COR-L47 (cell line): ENCODE measurements around the gene OR6B3.
"Not testable (repeated sequence)": the region's sequence is repeated elsewhere in the genome, so short reads cannot be mapped to it uniquely, and the experiment has no call there.

ENCODE experiments used
- DNase-seq: peaks from one replicate; lab custom pipeline; 2025; lab: John Stamatoyannopoulos, UW

The OR6B3 gene

DNA sequence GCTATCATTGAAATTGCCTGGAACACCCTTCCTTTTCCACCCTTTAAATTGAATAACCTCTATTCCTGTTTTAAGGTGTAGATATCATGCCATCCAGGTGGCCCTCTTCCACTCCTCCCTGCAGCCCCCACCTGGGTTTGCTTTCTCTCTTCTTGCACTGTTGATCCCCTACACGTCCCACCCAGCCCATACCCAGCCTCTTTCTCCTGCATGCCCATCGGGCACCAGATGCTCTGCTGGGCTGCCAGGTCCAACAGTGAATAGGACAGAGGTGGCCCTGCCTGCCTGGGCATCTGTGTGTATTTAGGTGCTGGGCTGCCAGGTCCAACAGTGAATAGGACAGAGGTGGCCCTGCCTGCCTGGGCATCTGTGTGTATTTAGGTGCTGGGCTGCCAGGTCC, 9.2 kb downstream of the OR6B3 start:
- not testable (repeated sequence) for DNase-seq

DNA sequence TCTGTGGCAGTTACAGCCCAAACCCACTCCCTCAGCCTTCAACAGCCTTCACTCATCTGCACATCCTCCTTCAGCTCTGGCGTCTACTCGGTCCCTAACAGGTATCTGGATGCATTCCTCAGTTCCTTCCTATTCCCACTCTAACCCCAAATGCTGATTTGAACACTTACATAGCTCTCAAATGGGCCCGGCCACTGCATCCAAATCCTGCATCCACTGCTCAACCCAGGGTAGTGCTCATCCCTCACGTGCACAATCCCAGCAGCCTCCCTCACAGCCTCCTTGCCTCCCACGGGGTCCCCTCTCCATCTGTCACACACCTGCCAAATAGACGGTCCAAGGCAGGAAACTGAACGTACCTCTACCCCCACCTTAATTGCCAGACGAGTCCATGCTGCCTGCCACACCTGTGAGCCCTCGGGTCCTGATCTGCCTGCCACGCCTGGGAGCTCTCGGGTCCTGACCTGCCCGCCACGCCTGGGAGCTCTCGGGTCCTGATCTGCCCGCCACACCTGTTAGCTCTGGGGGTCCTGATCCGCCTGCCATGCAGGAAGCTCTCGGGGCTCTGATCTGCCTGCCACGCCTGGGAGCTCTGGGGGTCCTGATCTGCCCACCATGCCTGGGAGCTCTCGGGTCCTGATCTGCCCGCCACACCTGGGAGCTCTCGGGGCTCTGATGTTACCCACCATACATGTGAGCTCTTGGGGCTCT, 9.9 kb downstream of the OR6B3 start:
- no peak for DNase-seq

DNA sequence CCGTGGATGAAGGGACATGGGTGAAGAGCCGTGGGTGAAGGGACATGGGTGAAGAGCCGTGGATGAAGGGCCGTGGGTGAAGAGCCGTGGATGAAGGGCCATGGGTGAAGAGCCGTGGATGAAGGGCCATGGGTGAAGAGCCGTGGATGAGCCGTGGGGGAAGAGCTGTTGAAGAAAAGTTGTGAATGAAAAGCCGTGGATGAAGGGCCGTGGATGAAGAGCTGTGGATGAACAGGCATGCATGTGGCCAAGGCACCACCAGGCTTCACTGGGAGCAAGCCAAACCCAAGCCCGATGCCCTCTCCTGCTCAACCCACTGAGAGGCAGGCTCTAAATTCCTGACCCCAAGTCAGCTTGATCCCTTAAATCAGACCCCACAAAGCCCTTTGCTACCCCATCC, 10.6 kb downstream of the OR6B3 start:
- no peak for DNase-seq

DNA sequence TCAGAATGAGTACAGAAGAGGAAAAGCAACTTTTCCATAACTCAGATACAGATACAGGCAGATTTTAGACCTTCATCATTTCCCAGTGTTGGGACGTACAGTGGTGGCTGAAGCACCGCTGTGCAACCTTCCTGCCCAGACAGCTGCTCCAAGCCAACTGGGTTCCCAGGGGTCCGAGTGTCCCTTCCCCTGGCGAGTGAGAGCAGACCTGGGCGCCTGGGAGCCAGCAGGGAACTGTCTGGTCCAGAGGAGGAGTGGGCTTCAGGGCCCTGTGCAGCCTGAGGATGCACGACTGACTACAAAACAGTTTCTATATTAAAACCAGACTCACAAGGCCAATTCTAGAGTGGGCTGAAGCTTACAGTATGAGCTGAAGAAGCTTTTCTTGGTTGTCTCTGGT, 12.0 kb downstream of the OR6B3 start:
- DNase-seq: no peak

DNA sequence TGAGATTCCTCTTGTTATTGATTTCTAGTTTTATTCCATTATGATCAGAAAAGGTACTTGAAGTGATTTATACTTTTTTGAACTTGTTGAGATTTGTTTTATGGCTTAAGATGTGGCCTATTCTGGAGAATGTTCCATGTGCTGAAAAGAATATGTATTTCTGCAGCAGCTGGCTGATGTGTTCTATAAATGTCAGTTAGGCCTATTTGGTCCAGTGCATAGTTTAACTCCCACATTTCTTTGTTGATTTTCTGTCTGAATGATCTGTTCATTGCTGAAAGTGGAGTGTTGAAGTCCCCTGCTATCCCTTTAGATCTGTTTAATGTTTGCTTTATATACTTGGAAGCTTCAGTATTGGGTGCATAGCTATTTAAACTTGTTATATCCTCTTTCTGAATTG, 16.0 kb downstream of the OR6B3 start:
- no peak for DNase-seq

DNA sequence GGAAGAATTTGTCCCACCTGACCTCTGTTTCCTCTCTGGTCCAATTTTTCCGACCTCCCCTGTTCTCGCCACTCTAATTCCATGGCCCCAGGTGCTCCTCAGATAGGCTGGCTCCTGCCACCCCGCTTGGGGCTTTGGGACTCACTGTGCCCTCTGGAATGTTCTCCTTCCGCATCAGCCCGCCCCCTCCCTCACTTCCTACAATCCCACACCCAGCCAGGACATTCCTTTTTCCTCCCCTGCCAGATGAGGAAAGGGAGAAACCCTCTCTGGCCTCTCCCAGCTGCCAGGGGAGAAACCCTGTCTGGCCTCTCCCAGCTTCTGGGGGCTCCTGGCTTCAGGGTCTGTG, 20.0 kb downstream of the OR6B3 start:
- DNase-seq: no peak

DNA sequence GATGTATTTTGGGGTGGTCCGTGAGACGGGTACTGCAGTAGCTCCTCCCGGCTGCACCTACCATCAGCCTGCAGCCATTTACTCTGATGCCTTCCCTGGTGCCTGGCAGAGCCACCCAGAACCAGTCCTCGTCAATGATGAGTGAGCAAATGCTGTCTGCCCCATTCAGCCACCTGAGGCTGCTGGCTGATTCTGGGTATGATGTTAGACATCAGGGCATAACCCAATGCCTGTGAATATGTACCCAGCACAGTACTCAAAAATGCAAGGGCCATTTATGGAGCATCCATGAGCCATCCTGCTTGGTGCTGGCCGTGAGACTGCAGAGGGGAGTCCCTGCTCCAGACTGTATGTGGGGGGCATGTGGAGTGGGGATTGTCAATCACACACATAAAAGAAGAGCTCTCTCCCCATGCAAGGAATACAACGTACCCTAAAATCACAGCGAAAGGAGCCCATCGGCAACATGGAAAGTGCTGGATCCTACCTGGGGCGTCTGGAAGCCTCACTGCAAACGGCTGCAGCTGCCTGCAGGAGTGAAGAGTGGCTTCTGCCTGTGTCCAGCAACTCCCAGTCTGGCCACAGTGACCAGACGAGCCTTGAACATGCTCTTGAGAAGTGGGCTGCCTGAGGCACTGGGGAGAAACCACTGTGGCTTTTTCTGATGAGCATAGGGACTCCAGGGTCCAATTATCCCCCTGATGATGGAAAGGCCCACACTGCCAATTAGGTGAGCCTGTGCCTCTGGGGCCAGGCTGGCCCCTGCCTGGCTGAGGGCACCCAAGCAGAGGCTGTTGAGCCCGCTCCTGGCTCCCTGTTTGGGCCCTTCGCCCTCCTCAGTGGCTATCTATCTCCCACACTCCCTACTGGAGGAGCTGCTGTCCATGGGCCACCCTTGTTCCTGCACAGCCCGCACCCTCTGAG, 20.7 kb downstream of the OR6B3 start:
- no peak for DNase-seq

DNA sequence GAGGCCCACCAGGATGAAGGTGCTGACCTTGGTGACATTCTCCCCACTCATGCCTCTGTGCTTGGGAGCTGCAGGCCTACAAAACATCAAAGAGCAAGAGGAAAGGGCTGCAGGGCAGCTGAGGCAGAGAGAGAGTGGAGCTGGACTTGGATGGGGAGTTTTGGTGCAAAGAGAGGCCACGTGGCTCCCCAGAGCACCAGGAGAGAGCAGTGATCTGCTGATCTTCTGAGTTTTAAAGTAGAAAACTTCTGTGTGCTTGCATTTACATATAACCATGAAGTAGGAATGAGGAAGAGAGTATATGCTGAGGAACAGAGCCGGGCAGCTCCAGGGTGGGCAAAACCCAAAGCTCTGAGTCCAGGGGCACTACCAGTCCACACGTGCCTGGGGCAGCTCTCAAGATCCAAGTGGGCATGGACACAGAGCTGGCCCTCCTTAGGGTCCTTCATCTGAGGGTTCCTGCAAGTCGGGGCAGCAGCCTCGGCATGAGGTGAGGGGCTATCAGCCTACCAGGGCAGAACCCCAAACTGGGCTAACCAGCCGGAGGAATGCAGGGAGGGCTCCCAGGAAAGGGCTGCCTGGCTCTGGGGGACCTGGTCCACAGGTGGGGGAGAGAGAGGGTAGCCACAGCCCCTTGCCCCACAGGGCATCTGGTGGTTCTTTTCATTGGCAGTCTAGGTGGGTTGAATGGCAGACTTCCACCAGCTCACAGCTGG, 22.8 kb downstream of the OR6B3 start, which contains the start of gene OR6B2:
OR6B2 (minus strand) TSS at position 51 of the 716 bp plus-strand sequence; CDS start at position 51, 0 bp downstream.
- no peak for DNase-seq

DNA sequence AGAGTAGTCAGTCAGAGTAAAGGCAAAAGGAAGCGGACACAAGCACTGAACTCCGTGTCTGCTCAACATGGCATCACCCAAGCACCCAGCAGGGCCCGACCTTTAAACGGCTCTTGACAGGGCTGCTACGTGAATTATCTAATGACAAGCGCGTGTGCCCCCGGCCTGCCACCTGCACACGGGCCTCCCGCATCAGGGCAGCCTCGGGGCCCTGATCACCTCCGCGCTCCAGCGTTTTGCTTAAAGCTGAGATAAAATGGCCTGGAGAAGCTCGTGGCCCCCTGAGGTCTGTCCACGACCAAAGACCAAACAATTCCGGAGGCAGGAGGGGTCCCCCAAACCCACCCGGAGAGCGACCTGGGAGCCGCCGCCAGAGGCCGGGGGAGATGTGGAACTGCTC, 28.6 kb downstream of the OR6B3 start:
- DNase-seq: no peak

DNA sequence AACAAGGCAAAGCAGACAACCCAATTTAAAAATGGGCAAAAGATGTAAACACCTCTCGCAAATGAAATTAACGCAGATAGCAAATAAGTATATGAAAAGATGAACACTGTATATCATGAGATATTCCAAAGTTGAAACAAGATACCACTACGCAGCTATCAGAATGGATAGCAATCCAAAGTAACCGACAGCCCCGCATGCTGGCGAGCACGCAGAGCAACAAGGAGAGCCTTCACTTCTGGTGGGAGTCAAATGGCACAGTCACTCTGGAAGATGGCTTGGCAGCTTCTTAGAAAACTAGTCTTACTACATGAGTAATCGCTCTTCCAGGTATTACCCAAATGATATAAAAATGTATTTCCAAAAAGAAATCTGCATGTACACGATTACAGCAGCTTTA, 29.5 kb downstream of the OR6B3 start:
- DNase-seq: no peak

DNA sequence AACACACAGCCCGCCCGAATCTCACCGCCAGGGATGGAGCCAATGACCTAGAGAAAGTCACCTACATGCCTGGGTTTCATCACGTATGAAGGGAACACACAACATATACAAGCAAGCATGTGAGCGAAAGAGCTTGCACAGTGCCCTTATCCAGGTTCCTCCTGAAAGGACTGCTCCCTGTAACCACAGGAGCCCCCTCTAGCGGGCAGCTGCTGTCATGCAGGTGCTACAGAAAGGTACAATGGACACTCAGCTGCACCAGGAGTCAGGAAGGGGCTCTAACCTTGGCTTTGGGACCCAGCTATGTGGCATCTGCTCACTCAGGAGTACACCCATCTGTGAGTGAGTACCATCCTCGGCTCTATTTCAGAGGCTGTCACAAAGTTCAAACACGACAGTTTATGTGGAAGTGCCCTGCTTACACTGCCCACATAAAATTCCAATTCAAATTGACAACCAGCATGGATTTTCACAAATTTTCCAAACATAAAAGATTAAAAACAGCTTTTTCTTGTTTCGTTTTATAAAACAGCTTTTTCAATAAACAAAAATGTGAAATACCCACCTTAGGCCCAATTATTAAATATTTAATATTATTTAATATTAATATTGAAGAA, 31.7 kb downstream of the OR6B3 start:
- no peak for DNase-seq

DNA sequence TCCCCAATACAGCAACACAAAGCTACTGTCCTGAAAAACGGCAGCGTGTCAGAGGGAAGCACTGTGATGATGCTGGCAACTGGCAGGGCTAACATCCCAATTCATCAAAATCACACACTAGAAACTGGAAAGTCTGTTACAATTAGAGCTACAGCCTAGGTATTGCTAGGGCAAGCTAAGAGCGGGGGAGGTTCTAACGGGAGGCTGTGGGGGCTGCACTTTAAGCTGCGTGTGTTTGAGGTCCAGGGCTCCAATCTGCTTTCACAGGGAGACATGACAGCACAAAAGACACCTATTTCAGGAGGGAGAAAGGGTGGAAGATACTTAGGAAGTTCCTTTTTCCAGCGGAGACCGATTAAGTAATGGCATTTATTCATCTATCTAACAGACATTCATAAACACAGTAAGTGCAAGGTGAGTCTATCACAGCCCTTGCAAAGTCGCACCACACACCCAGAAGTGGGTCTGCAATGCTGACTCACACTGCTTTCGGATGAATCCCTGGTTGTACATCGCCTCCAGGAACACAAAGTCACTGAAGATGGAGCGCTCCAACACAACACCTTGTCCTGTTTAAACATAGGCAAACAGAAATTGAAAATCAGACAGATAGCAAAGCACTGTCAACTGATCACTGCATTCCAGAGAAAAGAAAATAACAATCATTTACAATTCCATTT, 35.1 kb downstream of the OR6B3 start:
- no peak for DNase-seq

DNA sequence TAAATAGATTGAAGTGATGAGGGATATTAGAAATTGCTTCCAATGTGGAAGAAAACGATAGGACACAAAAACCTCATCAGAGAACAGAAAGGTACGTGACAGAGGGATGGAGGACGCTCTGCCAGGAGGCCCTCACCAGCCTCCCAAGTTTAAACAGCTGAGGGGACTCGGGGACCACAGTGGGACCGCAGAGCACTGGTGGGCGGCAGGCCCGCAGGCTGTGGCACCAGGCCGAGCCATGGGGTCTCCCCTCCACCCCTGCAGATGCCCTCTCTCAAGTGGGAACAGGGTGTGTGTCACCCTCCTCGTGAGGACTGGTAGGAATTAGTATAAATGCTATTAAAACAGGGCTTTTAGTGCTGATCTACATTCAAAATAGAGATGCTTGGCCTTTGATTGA, 39.0 kb downstream of the OR6B3 start:
- no peak for DNase-seq

DNA sequence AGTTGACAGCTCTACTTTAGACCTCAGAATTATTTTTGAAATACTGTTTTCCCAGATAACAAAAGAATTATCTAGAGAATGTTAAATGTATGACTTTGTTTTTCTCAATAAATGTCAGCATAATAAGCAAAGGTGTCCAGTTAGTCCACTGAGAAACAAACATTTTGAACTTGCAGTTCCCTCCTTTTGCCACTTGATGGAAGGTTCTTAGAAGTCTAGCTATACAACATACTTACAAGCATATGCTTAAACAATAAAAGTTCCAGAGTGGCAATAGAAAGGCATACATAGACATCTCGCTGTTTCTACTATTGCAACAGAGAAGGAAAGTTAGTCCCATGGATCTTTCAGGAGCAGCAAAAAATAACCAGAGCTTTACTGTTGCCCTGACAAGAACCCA, 40.0 kb downstream of the OR6B3 start:
- no peak for DNase-seq

DNA sequence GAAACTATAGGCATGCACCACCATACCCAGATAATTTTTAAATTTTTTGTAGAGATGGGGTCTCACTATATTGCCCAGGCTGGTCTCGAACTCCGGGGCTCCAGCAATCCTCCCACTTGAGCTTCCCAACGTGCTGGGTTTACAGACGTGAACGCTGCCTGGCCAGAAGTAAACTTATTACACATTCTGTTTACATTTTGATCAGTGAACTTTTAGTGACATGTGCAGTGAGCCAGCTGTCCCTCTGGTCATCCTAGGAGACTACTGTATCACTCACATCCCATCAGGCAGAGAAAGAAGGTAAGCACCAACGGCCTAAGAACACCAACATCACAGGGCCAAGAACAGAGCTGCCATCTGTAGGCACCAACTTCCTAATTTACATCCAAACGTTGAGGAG, 50.3 kb downstream of the OR6B3 start:
- DNase-seq: no peak

DNA sequence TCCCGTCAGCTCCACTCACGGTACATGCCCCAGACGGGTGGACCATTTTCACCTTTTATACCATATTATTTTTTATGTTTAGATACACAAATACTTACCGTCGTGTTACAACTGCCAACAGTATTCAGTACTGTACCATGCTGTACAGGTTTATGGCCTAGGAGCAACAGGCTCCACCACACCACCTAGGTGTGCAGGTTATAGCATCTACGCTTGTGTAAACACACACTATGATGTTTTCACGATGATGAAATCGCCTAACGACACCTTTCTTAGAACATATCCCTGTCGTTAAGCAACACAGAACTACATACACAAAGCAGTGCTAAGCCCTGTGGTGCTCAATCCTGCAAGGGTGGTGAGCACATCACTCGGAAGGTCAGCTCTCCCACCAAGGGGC, 52.6 kb downstream of the OR6B3 start:
- DNase-seq: no peak

DNA sequence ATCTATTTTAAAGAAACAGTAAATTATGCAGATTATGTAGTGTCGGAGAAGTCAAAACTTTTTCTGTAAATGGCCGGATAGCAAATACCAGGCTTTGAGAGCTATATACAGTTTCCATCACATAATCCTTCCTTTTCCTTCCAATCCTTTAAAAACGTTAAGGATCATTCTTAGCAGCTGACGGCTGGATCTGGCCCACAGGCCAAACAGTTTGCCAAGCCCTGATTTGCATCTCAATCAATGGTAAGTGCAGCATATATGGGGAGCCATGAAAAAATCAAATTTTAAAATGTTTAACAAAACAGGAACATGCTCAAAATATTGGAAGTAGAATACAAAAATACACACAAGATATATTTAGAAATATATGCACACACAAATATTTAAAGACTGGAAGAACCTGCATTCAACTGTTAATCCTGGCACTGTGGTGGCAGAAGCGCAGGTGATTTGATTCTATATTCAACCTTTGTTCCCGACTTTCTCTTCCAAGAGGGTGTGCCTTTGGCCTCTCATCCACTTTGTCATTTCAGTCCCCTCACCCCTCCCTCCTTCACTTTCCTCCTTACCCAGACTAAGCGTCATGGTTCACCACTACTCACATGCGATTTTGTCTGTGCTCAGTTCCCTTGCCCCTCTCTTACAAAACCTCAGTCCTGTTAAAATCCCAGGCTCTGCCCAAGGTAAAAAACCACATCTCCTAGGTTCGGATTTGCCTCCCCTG, 55.5 kb downstream of the OR6B3 start:
- DNase-seq: no peak
